Measurements from ENCODE around the gene LILRA5. TPM values are rescaled to one million over a fixed set of nuclear protein-coding genes. Genes with fewer than 3 reads are reported as not detected.

Gene LILRA5
- total RNA-seq, 1 experiment from 2014 or later = not detected

GRCh38 chr19:54307389-54308020, 5.5 kb downstream of the LILRA5 start:
- POLR2A ChIA-PET = no interaction called here
- intact Hi-C loops (cut with micrococcal nuclease) = no loop called here
- BruUV-seq (replicated peaks) = no TSS peak
- no peak overlapping the region for H3K4me3 ChIP-seq (replicated peaks in 1 of 2; ENCODE audit: low read depth in 1 of 2, low read length in 2 of 2)
- H3K9me3 ChIP-seq (ENCODE audit: control insufficient read depth in 1 of 2, insufficient read depth in 1 of 2, low read depth in 1 of 2, low read length in 2 of 2) = no peaks in the 10 kb centered on the region
- H3K4me1 ChIP-seq (ENCODE audit: control insufficient read depth in 1 of 2, insufficient read depth in 2 of 2, low read length in 2 of 2) = no peaks in the 10 kb centered on the region
- RAD21 ChIA-PET (ENCODE audit: low non-redundant PET in 1 of 2, low total read pairs in 2 of 2, uncharacterized antibody in 2 of 2, unreplicated experiment in 2 of 2) = no interaction called here
- no peaks in the 10 kb centered on the region for H4K20me1 ChIP-seq (ENCODE audit: insufficient read depth)
- H3K79me2 ChIP-seq (ENCODE audit: insufficient read depth, low read length) = no peaks in the 10 kb centered on the region
- H3K4me2 ChIP-seq (ENCODE audit: low read length) = no peak overlapping the region
- H3K27ac ChIP-seq (ENCODE audit: low read depth, low read length) = no peak overlapping the region
- DNase-seq (ENCODE audit: low read depth, low spot score) = no peak
- H2AFZ ChIP-seq (ENCODE audit: low read depth, low read length, poor library complexity, severe bottlenecking) = no peak overlapping the region
- no peak for ATAC-seq
- H3K27me3 ChIP-seq (ENCODE audit: insufficient read depth, low read length) = peaks cover 5% of the 10 kb centered on the region; the same call in 1 of the 2 replicates
- H3K9ac ChIP-seq (ENCODE audit: low read length) = no peak overlapping the region
- TF ChIP-seq SIN3A (IDR thresholded peaks at IDR 0.05; ENCODE audit: low read depth) (no peak), SRF (IDR thresholded peaks at IDR 0.05; ENCODE audit: low read depth) (no peak), TCF7L2 (IDR thresholded peaks at IDR 0.05; ENCODE audit: borderline replicate concordance, extremely low read depth, insufficient read depth, insufficient read length) (no peak), EZH2 (IDR thresholded peaks at IDR 0.05) (no peak), CBX3 (IDR thresholded peaks at IDR 0.05; ENCODE audit: low read depth) (no peak), YY1 (IDR thresholded peaks at IDR 0.05; ENCODE audit: extremely low read depth, insufficient replicate concordance, low read depth, low read length) (no peak), RAD21 (IDR thresholded peaks at IDR 0.05; ENCODE audit: low read depth) (no peak), REST (IDR thresholded peaks at IDR 0.05; ENCODE audit: low read depth) (no peak)
- H3K36me3 ChIP-seq (ENCODE audit: control insufficient read depth in 1 of 2, insufficient read depth in 2 of 2, low read length in 2 of 2) = no peaks in the 10 kb centered on the region
- no peaks in the 10 kb centered on the region for H3K9me2 ChIP-seq (ENCODE audit: insufficient read depth)
- CTCF ChIA-PET = no interaction called here
